ENCODE measurements around the gene PARP12.

Gene PARP12

GRCh38 chr7:139990142-139990535 is 72.6 kb downstream of the PARP12 start:
- DNase-seq: no peak

GRCh38 chr7:139989366-139990141 is 73.2 kb downstream of the PARP12 start:
- DNase-seq: no peak

DNA sequence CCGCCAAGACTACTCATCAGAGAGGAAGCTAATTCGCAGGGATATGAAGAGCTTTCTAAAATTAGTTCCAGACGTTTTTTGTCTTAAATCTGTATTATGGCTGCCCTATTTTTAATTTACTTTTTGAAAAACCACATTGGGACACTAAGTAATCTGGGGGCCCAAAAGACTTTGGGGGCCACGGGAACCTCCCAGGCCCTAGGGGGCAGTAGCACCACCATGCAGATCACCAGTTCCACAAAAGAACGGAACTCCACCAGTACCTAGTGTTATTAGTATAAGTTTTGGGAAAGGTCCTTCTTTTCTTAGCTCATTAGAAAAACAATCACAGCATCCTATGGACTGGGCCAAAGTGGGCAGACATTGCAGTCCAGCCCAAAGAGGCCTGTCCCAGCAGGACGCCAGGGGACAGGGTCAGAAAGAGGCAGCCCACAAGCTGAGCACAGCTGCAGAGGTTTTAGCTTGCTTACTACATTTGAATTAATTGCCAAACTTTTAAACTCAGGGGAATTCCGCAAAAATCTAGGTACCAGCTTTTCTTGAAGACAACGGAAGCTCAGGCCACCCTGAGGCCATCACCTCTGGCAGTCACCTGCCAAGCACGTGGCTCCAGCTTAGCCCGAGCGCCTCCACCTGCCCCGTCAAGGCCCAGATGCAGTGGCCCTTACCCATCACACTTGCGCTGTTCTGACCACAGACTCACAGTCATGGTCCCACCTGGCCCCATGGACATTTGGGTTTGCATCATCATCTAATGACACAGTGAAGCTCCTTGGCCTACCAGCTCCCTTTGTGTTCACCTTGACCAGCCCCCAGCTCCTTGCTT is 74.8 kb downstream of the PARP12 start:
- no peak for DNase-seq

DNA sequence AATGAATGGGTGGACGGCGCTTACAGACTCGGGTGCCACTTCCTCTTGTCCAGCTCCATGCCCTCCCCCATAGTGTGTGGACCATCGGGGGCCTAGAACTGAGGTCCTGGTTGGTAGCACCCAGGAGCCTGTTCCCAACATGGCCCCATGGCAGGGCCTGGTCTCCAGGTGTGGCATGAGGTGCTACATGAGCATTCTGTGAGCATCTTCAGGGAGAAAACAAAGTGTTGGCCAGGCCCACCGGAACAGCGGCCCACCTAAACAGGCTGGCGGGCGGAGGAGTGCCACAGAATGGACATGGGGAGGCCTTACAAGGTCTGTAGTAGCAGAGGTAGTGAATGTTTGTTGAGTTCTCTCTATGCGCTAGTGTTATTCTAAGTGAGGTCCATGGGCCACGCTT is 76.9 kb downstream of the PARP12 start:
- DNase-seq: no peak

DNA sequence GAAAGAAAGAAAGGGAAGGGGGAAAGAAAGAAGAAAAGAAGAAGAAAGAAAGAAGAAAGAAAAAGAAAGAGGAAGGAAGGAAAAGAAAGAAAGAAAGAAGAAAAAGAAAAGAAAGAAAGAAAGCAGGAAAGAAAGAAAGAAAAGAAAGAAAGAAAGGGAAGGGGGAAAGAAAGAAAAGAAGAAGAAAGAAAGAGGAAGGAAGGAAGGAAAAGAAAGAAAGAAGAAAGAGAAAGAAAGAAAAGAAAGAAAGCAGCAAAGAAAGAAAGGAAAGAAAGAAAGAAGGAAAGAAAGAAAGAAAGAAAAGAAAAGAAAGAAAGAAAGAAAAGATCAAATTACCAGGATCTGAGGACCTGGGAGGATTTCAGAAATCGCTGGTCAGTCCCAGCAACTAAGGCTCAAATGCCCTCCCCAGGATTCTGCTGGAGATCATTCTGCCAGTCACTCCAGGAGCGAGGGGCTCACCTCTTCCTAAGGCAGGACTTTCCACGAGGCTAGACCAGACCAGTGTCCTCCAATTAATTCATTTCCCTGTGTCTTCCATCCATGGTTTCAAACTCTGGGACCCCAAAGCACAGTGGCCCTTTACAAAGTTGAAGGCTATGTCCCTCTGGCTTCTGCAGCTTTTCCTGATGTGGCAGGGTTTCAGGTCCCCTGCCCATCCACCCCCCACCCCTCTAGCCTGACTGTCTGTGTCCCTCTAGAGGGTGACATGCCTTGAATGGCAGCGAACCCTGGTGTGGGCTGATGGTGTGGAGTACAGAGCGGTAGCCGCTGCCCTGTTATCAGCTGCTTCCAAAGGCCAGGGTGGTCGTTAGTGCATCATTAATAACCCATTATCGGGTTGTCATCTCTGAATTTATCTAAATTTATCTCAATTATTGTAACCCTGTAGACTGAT is 77.9 kb downstream of the PARP12 start:
- no peak for DNase-seq

- DNase-seq: no peak
Measured at GRCh38 chr7:139982927-139983920, 79.5 kb downstream of the PARP12 start.

DNA sequence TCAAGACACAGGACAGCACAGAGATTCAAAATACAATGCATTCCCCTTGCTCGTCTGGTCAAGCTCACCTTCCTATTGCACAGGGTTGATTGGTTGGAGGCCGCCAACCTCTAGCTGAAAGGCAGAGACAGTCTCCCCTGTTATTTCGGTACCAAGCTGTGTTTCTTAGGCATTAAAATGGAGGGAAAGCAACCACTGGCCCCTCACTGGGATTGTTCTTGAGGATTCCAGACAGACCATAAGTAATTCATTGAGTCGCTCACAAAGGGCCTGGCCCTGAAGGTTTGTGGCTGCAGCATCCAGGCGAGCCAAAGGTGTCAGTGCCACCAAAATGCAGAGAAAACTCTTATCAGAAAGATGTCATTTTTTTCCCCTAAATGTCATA is 81.2 kb downstream of the PARP12 start:
- no peak for DNase-seq

- no peak for DNase-seq
Measured at GRCh38 chr7:139976838-139977656, 85.7 kb downstream of the PARP12 start.

DNA sequence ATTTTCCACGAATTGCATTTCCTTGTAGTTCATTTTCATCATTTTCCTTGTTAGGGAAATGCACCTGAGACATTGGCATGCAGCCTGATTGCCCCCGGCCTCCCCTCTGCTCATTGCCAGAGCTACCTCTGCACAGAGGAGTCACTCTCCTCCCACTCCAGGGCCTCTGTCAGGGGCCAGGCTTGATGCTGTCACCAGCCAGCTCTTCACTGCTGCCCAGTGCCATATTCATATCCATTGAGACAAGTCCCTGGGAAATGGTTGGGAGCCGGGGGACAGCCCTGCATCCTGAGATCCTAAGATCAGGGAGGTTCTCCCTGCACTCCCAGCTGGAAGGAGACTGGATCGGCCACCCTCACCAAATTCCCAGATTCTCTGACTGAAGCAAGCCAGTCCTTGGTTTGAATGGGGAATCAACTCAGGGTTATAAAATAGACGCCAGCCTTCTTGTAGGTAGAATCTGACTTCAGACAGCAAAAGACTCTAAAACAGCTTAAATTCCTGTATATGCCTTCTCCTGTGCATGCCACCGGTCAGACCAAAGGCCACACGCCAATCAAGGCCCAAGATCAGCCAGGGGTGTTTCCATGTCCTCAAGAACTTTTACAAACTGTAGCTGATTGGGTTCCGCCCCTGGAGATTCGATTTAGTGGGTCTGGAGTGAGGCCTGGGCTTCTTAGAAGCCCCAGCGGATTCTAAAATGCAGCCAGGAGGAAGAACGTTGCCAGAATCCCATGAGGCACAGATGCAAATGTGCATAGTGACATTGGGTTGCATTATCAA is 86.5 kb downstream of the PARP12 start:
- DNase-seq: no peak

DNA sequence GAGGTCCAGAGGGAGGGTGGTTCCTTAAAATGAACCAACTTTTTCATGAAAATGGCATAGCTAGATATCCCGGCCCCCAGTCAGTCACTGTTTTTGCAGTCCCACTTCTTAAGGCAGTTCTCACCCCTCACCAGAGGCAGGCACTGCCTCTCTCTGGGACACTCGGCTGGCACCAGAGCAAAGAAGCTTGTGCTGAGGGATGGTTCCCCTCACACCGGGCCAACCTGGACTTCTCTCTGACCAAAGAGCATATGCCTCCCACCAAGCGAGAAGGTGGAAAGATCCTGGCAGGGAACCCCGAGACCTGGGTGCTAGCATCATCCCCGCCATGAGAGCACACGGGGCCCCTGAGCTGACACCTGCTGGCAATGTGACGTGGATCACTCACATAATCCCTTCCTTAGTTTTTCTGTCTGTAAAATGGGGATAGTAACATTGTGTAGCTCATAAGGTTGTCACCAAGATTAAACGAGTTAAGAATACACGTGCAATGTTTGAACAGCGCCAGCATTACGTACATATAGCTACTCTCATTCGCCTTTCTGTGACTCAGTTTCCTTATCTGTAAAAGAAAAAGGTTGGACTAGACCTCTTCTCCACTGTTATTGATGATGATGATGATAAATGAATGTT is 88.5 kb downstream of the PARP12 start:
- no peak for DNase-seq

Data from COR-L47 (cell line).